Gastrocnemius medialis (tissue), 4 donors: ENCODE results near the gene NDUFB4. TPM values are rescaled to one million over a fixed set of nuclear protein-coding genes. Genes with fewer than 3 reads are reported as not detected.

ENCODE experiments used
- ATAC-seq, 2 donors: fragments of 150-250 bp; one replicate each; pipeline ENCODE4 v1.9.1; 2016
- DNase-seq, 2 donors: peaks; one replicate each; pipeline ENCODE4 v3.0.0-alpha.2; 2019
- H3K27ac ChIP-seq, 4 donors: fragments of 200-600 bp; sonication (generic); 1 replicate in 1 of 4; 2 replicates in 3 of 4; pipeline ENCODE4 v1.5.1; 2016 to 2018; ENCODE audit warnings: mild to moderate bottlenecking in 2 of 4, moderate library complexity in 1 of 4
- H3K27me3 ChIP-seq, 3 donors: fragments of 200-600 bp; sonication (generic) in 2 of 3; 1 replicate in 1 of 3; 2 replicates in 2 of 3; pipeline versions ENCODE4 v1.5.1 to v1.6.0; 2016 to 2019; ENCODE audit warnings: mild to moderate bottlenecking in 1 of 3, moderate library complexity in 1 of 3
- H3K36me3 ChIP-seq, 2 donors: fragments of 200-600 bp; sonication (generic) in 1 of 2; one replicate each; pipeline ENCODE4 v1.5.1; 2017 to 2018
- H3K4me1 ChIP-seq, 2 donors: fragments of 200-600 bp; sonication (generic) in 1 of 2; one replicate each; pipeline ENCODE4 v1.5.1; 2016 to 2017; ENCODE audit warnings: mild to moderate bottlenecking in 2 of 2
- H3K4me3 ChIP-seq, 4 donors: fragments of 200-600 bp; sonication (generic) in 3 of 4; 1 replicate in 1 of 4; 2 replicates in 3 of 4; pipeline ENCODE4 v1.5.1; 2016 to 2019; ENCODE audit warnings: mild to moderate bottlenecking in 2 of 4
- H3K9me3 ChIP-seq, 3 donors: fragments of 200-600 bp; sonication (generic) in 2 of 3; 1 replicate in 1 of 3; 2 replicates in 2 of 3; pipeline ENCODE4 v1.5.1; 2016 to 2019
- POLR2A ChIP-seq, 2 donors: fragments of 450-650 bp; IDR thresholded peaks; one replicate each; pipeline ENCODE4 v1.6.1; 2017; ENCODE audit warnings: antibody characterized with exemption in 2 of 2, mild to moderate bottlenecking in 2 of 2, moderate library complexity in 2 of 2
- in situ Hi-C, 4 donors: fragments of 200-750 bp; cut with MboI; loops; one replicate each; pipeline versions ENCODE4 v1.15.0 to v1.8.0; 2017; ENCODE audit warnings: low sequenced_read_pairs in 4 of 4
- intact Hi-C: fragments of 100-400 bp; cut with DNase I; formaldehyde crosslinking; loops from one replicate; pipeline ENCODE4 v1.15.1; 2023; ENCODE audit warnings: low total_unique reads
- total RNA-seq, 4 donors: library from RNA; depleted of rRNA; stranded (reverse); fragments of >200 nt; gene quantifications; one replicate each; pipeline versions ENCODE4 v1.1.0 to v1.2.3, GENCODE V29; 2016
- TF ChIP-seq, protein P1 (sequence below), 5 experiments: fragments of 450-650 bp in 3 of 5; fragments of 200-600 bp in 2 of 5; sonication (generic) in 2 of 5; IDR thresholded peaks in 4 of 5; conservative IDR thresholded peaks in 1 of 5; 1 replicate in 4 of 5; 2 replicates in 1 of 5; pipeline ENCODE4 v1.5.1; 2016 to 2019; ENCODE audit warnings: antibody characterized with exemption in 5 of 5, mild to moderate bottlenecking in 3 of 5, moderate library complexity in 3 of 5

NDUFB4 gene
- total RNA-seq, 4 donors from 2014 or later: 186 to 413 (median 377) TPM

DNA sequence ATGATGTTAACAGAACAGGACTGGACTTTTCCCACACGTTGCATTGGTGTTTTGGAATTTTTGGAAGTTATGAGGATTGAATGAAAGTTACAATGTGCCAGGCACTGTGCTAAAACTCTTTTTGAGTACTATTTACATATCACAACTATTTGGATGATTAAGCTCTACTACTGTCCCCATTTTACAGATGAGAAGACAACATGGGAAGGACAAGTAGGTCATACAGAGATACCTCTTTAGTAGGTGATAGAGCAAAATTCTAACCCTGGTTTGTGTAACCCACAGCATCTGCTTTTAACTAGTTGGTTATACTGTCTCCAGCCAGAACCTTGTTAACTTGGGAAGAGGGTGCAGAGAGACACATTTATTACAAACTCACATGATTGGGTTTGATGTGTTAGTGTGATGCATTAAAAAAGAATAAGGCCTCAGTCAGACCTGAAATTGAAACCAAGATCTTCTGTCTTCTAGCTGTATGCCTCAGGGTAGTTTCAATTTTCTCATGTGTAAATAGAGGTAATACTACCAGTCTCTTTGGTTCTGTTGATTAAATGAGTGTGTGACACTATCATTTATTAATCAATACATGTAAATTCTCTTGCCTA is 1.4 kb downstream of the NDUFB4 start:
- intact Hi-C loops (loop anchor here (5.0 kb wide), 1 partner anchor 145 kb away; the partner anchor contains the start of genes GTF2E1 and RABL3), in situ Hi-C loops (loop anchor here in 3 of 4 donors (5.0 to 10.0 kb wide), 2 partner anchors 145 to 147 kb away; partner anchors contain the start of genes GTF2E1 (in 3 of the 3) and RABL3 (in 3 of the 3))
- no peak for DNase-seq
- Histone ChIP-seq H3K36me3 (peaks cover 0 to 28% of the 10 kb centered on the region in 2 donors), H3K27me3 (no peaks in the 10 kb centered on the region), H3K9me3 (no peaks in the 10 kb centered on the region), H3K4me1 (peaks cover 36 to 45% of the 10 kb centered on the region in 2 donors), H3K27ac (peak overlapping the region; percentile 90 to 96 (median 93)), H3K4me3 (peak overlapping the region; percentile 86 to 99 (median 88))
- ATAC-seq: no peak
- TF ChIP-seq, protein P1, sequence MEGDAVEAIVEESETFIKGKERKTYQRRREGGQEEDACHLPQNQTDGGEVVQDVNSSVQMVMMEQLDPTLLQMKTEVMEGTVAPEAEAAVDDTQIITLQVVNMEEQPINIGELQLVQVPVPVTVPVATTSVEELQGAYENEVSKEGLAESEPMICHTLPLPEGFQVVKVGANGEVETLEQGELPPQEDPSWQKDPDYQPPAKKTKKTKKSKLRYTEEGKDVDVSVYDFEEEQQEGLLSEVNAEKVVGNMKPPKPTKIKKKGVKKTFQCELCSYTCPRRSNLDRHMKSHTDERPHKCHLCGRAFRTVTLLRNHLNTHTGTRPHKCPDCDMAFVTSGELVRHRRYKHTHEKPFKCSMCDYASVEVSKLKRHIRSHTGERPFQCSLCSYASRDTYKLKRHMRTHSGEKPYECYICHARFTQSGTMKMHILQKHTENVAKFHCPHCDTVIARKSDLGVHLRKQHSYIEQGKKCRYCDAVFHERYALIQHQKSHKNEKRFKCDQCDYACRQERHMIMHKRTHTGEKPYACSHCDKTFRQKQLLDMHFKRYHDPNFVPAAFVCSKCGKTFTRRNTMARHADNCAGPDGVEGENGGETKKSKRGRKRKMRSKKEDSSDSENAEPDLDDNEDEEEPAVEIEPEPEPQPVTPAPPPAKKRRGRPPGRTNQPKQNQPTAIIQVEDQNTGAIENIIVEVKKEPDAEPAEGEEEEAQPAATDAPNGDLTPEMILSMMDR (IDR thresholded peaks at IDR 0.05 in 4 of 5, conservative IDR thresholded peaks at IDR 0.05 in 1 of 5): no peak
- TF ChIP-seq POLR2A (IDR thresholded peaks at IDR 0.05): no peak

- intact Hi-C loops (loop anchor here (5.0 kb wide), 1 partner anchor 143 kb away; the partner anchor contains the start of genes GTF2E1 and RABL3), in situ Hi-C loops (loop anchor here in 3 of 4 donors (5.0 to 10.0 kb wide), 2 partner anchors 143 to 146 kb away; partner anchors contain the start of genes GTF2E1 (in 3 of the 3) and RABL3 (in 3 of the 3))
- H3K27ac ChIP-seq: peak overlapping the region in 3 of 4 donors; percentile 17 to 93 (median 34)
- peak overlapping the region in 1 of 4 donors; percentile 19 for H3K4me3 ChIP-seq
- H3K36me3 ChIP-seq: peaks cover 0 to 37% of the 10 kb centered on the region in 2 donors
- DNase-seq: no peak
- no peaks in the 10 kb centered on the region for H3K27me3 ChIP-seq
- peaks cover 36 to 45% of the 10 kb centered on the region in 2 donors for H3K4me1 ChIP-seq
- no peak for ATAC-seq
- no peak for TF ChIP-seq POLR2A (IDR thresholded peaks at IDR 0.05)
- TF ChIP-seq, protein P1 (IDR thresholded peaks at IDR 0.05 in 4 of 5, conservative IDR thresholded peaks at IDR 0.05 in 1 of 5): no peak
- no peaks in the 10 kb centered on the region for H3K9me3 ChIP-seq
These were observed 3.1 kb downstream of the NDUFB4 start for GRCh38 chr3:120599211-120599610.

- intact Hi-C loops (no loop called here), in situ Hi-C loops (no loop called here)
- ATAC-seq: no peak
- Histone ChIP-seq H3K27ac (peak overlapping the region in 1 of 4 donors; percentile 93), H3K4me3 (no peak overlapping the region), H3K4me1 (peaks cover 36 to 40% of the 10 kb centered on the region in 2 donors), H3K9me3 (no peaks in the 10 kb centered on the region), H3K27me3 (no peaks in the 10 kb centered on the region), H3K36me3 (peaks cover 0 to 37% of the 10 kb centered on the region in 2 donors)
- TF ChIP-seq POLR2A (IDR thresholded peaks at IDR 0.05): no peak
- TF ChIP-seq, protein P1 (IDR thresholded peaks at IDR 0.05 in 4 of 5, conservative IDR thresholded peaks at IDR 0.05 in 1 of 5): no peak
- no peak for DNase-seq
These were observed 5.4 kb downstream of the NDUFB4 start for GRCh38 chr3:120601554-120601953.

DNA sequence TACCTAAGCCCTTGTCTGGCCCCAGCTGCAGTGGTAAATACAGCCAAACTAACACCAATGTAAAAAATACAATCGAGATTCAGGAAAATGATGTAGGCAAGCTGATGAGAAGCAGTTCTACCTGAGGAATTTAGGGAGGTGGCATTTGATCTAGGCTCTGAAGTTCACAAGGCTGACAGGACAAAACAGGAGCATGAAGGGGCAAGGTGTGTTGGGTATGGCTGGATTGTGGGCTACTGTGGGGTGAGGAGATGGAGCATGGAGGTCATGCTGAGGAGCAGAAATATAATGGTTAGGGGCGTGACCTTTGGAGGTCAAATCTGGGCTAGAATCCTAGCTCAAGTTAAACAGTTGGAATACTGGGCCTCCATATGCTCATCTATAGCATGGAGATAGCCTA is 6.5 kb downstream of the NDUFB4 start:
- no peak for DNase-seq
- TF ChIP-seq POLR2A (IDR thresholded peaks at IDR 0.05): no peak
- TF ChIP-seq, protein P1 (IDR thresholded peaks at IDR 0.05 in 4 of 5, conservative IDR thresholded peaks at IDR 0.05 in 1 of 5): no peak
- no peak for ATAC-seq
- H3K27ac ChIP-seq: no peak overlapping the region
- intact Hi-C loops: no loop called here
- no peak overlapping the region for H3K4me3 ChIP-seq
- H3K27me3 ChIP-seq: no peaks in the 10 kb centered on the region
- H3K36me3 ChIP-seq: peaks cover 0 to 36% of the 10 kb centered on the region in 2 donors
- no peaks in the 10 kb centered on the region for H3K9me3 ChIP-seq
- peaks cover 28 to 32% of the 10 kb centered on the region in 2 donors for H3K4me1 ChIP-seq
- in situ Hi-C loops: no loop called here
